Hepatocyte (in vitro differentiated cells): Measurements from ENCODE around the gene LHFPL2. TPM values are rescaled to one million over a fixed set of nuclear protein-coding genes. Genes with fewer than 3 reads are reported as not detected.

ENCODE experiments used
- DNase-seq: peaks from one replicate; pipeline ENCODE4 v3.0.0-alpha.2; 2016; ENCODE audit warnings: low spot score
- H2AFZ ChIP-seq: fragments of 200-600 bp; sonication (generic); 2 replicates; pipeline ENCODE4 v1.6.0; 2016; ENCODE audit warnings: antibody characterized with exemption, mild to moderate bottlenecking
- H3K27ac ChIP-seq: fragments of 200-600 bp; sonication (generic); 2 replicates; pipeline ENCODE4 v1.5.1; 2016; ENCODE audit warnings: mild to moderate bottlenecking
- H3K27me3 ChIP-seq: fragments of 200-600 bp; sonication (generic); 2 replicates; pipeline ENCODE4 v1.6.1; 2016
- H3K36me3 ChIP-seq: fragments of 200-600 bp; sonication (generic); replicated peaks from 2 replicates; pipeline ENCODE4 v1.5.1; 2016; ENCODE audit warnings: low read depth; ENCODE audit not compliant: insufficient read depth
- H3K4me1 ChIP-seq: fragments of 200-600 bp; sonication (generic); 2 replicates; pipeline ENCODE4 v1.5.1; 2016; ENCODE audit warnings: mild to moderate bottlenecking, moderate library complexity; ENCODE audit not compliant: insufficient read depth
- H3K4me2 ChIP-seq: fragments of 200-600 bp; sonication (generic); 2 replicates; pipeline ENCODE4 v1.6.0; 2016
- H3K4me3 ChIP-seq: fragments of 200-600 bp; sonication (generic); 2 replicates; pipeline ENCODE4 v1.5.1; 2016; ENCODE audit warnings: mild to moderate bottlenecking
- H3K79me2 ChIP-seq: fragments of 200-600 bp; sonication (generic); 2 replicates; pipeline ENCODE4 v1.6.0; 2017; ENCODE audit warnings: mild to moderate bottlenecking
- H3K9me2 ChIP-seq: fragments of 200-600 bp; sonication (generic); replicated peaks from 2 replicates; pipeline ENCODE4 v1.6.0; 2017; ENCODE audit warnings: mild to moderate bottlenecking; ENCODE audit not compliant: insufficient read depth
- H3K9me3 ChIP-seq: fragments of 200-600 bp; sonication (generic); 2 replicates; pipeline ENCODE4 v1.5.1; 2016; ENCODE audit warnings: low read depth, mild to moderate bottlenecking
- H4K20me1 ChIP-seq: fragments of 200-600 bp; sonication (generic); 2 replicates; pipeline ENCODE4 v1.6.0; 2016; ENCODE audit warnings: mild to moderate bottlenecking; ENCODE audit not compliant: insufficient read depth, poor library complexity, severe bottlenecking
- CTCF ChIP-seq: fragments of 200-600 bp; sonication (generic); IDR thresholded peaks from 2 replicates; pipeline ENCODE4 v1.5.1; 2016; ENCODE audit warnings: antibody characterized with exemption, mild to moderate bottlenecking; ENCODE audit not compliant: poor library complexity
- EZH2 ChIP-seq: fragments of 200-600 bp; sonication (generic); IDR thresholded peaks from 2 replicates; pipeline ENCODE4 v1.6.1; 2016; ENCODE audit warnings: antibody characterized with exemption, mild to moderate bottlenecking, borderline replicate concordance
- EZH2phosphoT487 ChIP-seq: fragments of 200-600 bp; sonication (generic); IDR thresholded peaks from one replicate; pipeline ENCODE4 v1.6.1; 2018; ENCODE audit warnings: antibody characterized with exemption, mild to moderate bottlenecking, low read depth, moderate library complexity; ENCODE audit not compliant: unreplicated experiment, severe bottlenecking
- WGBS: methylation state at CpG from one replicate; pipeline ENCODE4 v1.1.6; 2016; ENCODE audit warnings: low lambda C conversion rate; ENCODE audit errors: missing lambda C conversion rate; 5-methylcytosine and 5-hydroxymethylcytosine counted together
- polyA plus RNA-seq: library from polyadenylated mRNA; unstranded; fragments of >200 nt; fragmentation: Nextera tagmentation; extraction: Ambion mirVana; gene quantifications from 2 replicates; pipeline ENCODE4 v1.2.1, GENCODE V29; 2016
- total RNA-seq: library from RNA; depleted of rRNA; stranded (reverse); fragments of >200 nt; gene quantifications from 2 replicates; pipeline ENCODE4 v1.2.3, GENCODE V29; 2014

Gene LHFPL2
- total and polyA plus RNA-seq, 2 experiments from 2014 or later: 15.6 to 39.9 TPM

GRCh38 chr5:78472469-78473106 lies 176.0 kb downstream of the LHFPL2 start:
- Histone ChIP-seq H4K20me1 (no peaks in the 10 kb centered on the region), H3K9me3 (no peaks in the 10 kb centered on the region), H3K79me2 (no peaks in the 10 kb centered on the region), H3K9me2 (no peaks in the 10 kb centered on the region), H3K27ac (no peak overlapping the region), H3K4me3 (no peak overlapping the region), H3K36me3 (no peaks in the 10 kb centered on the region), H3K4me1 (no peaks in the 10 kb centered on the region), H2AFZ (no peak overlapping the region), H3K27me3 (no peaks in the 10 kb centered on the region), H3K4me2 (no peak overlapping the region)
- no peak for DNase-seq
- TF ChIP-seq EZH2phosphoT487 (no peak), CTCF (peak; percentile 27), EZH2 (no peak)

GRCh38 chr5:78471896-78472295 lies 176.7 kb downstream of the LHFPL2 start:
- H3K4me1 ChIP-seq: no peaks in the 10 kb centered on the region
- H3K79me2 ChIP-seq: no peaks in the 10 kb centered on the region
- no peak overlapping the region for H3K4me3 ChIP-seq
- no peak overlapping the region for H3K27ac ChIP-seq
- no peaks in the 10 kb centered on the region for H3K27me3 ChIP-seq
- no peaks in the 10 kb centered on the region for H3K9me2 ChIP-seq
- no peaks in the 10 kb centered on the region for H3K9me3 ChIP-seq
- TF ChIP-seq EZH2: no peak
- TF ChIP-seq EZH2phosphoT487: no peak
- TF ChIP-seq CTCF: no peak
- H3K36me3 ChIP-seq: no peaks in the 10 kb centered on the region
- no peaks in the 10 kb centered on the region for H4K20me1 ChIP-seq
- H2AFZ ChIP-seq: no peak overlapping the region
- no peak overlapping the region for H3K4me2 ChIP-seq
- no peak for DNase-seq

GRCh38 chr5:78467752-78468357 lies 180.7 kb downstream of the LHFPL2 start:
- peak; percentile 56 for DNase-seq
- Histone ChIP-seq H3K79me2 (no peaks in the 10 kb centered on the region), H3K4me2 (no peak overlapping the region), H3K4me1 (no peaks in the 10 kb centered on the region), H3K9me2 (no peaks in the 10 kb centered on the region), H2AFZ (no peak overlapping the region), H3K27ac (no peak overlapping the region), H3K9me3 (no peaks in the 10 kb centered on the region), H3K36me3 (no peaks in the 10 kb centered on the region), H4K20me1 (no peaks in the 10 kb centered on the region), H3K27me3 (no peaks in the 10 kb centered on the region), H3K4me3 (no peak overlapping the region)
- 13% methylated on average over 3 of the region's 3 CpGs for WGBS
- no peak for TF ChIP-seq EZH2phosphoT487
- peak; percentile 81 for TF ChIP-seq CTCF

- no peaks in the 10 kb centered on the region for H3K36me3 ChIP-seq
- no peaks in the 10 kb centered on the region for H3K79me2 ChIP-seq
- WGBS: 97% methylated on average over 1 of the region's 1 CpG
- no peak overlapping the region for H3K27ac ChIP-seq
- H3K9me3 ChIP-seq: no peaks in the 10 kb centered on the region
- H3K9me2 ChIP-seq: no peaks in the 10 kb centered on the region
- H4K20me1 ChIP-seq: no peaks in the 10 kb centered on the region
- H3K27me3 ChIP-seq: no peaks in the 10 kb centered on the region
- no peak overlapping the region for H3K4me2 ChIP-seq
- TF ChIP-seq CTCF: no peak
- no peak for TF ChIP-seq EZH2
- TF ChIP-seq EZH2phosphoT487: no peak
- H2AFZ ChIP-seq: no peak overlapping the region
- no peaks in the 10 kb centered on the region for H3K4me1 ChIP-seq
- H3K4me3 ChIP-seq: no peak overlapping the region
- DNase-seq: no peak
These were observed 181.4 kb downstream of the LHFPL2 start for GRCh38 chr5:78467140-78467539.
